ENCODE measurements around the gene GNPAT.

GRCh38 chr1:231226156-231226555 lies 14.9 kb upstream of the GNPAT start:
- TF ChIP-seq, protein P1, sequence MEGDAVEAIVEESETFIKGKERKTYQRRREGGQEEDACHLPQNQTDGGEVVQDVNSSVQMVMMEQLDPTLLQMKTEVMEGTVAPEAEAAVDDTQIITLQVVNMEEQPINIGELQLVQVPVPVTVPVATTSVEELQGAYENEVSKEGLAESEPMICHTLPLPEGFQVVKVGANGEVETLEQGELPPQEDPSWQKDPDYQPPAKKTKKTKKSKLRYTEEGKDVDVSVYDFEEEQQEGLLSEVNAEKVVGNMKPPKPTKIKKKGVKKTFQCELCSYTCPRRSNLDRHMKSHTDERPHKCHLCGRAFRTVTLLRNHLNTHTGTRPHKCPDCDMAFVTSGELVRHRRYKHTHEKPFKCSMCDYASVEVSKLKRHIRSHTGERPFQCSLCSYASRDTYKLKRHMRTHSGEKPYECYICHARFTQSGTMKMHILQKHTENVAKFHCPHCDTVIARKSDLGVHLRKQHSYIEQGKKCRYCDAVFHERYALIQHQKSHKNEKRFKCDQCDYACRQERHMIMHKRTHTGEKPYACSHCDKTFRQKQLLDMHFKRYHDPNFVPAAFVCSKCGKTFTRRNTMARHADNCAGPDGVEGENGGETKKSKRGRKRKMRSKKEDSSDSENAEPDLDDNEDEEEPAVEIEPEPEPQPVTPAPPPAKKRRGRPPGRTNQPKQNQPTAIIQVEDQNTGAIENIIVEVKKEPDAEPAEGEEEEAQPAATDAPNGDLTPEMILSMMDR (IDR thresholded peaks at IDR 0.05; ENCODE audit: insufficient read depth, low read length, poor library complexity, severe bottlenecking) = no peak
- TF ChIP-seq EZH2phosphoT487 (conservative IDR thresholded peaks at IDR 0.05; ENCODE audit: low read length) = no peak
